ENCODE measurements around the gene ZXDA.
"Not testable (repeated sequence)": the region's sequence is repeated elsewhere in the genome, so short reads cannot be mapped to it uniquely, and the experiment has no call there.

The ZXDA gene

GRCh38 chrX:57910287-57910912 lies at the start of gene ZXDA:
Gene ZXDA, minus strand, starts transcription at chrX:57910458. Its CDS starts 38 bp downstream, at chrX:57910420.
- DNase-seq: not testable (repeated sequence)

DNA sequence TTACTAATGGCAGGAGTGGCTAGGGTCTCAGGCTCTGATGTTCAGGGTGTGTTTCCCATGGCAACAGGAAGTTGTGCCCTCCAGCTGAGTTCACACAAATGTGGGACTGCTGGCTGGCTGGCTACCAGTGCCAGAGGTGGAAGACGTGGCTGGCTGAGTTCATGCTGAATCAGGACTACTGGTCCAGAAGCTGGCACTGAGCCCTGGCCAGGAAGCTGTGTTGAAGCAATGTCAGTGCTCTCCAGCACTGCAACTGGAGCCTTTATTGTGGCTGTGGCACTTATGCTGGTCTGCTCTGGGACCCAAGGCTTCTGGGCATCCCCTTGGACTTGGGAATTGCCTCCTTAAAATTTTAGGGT lies 42.0 kb upstream of the ZXDA start:
- DNase-seq: no peak

- DNase-seq: no peak
These were observed 41.5 kb upstream of the ZXDA start for GRCh38 chrX:57951666-57952319.

- no peak for DNase-seq
These were observed 23.1 kb upstream of the ZXDA start for GRCh38 chrX:57933321-57933720.

DNA sequence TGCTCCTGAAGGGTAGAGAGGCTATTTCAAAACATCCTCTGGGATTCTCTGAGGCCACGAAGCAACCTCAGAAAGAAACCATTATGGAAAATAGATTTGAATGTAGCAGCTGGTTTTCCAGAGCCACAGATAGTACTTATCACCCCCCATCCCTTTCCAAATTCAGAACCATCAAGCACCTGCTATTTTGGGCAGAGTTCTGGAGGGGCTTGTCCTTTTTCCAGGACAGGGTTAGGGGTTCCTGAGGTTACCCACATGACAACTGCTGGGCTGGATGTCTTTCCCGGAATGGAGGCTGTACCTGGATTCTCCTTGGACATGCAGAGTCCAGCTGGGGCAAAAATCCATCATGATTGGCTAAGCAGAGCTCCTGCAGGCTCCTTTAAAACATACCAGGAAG lies 22.0 kb upstream of the ZXDA start:
- no peak for DNase-seq

DNA sequence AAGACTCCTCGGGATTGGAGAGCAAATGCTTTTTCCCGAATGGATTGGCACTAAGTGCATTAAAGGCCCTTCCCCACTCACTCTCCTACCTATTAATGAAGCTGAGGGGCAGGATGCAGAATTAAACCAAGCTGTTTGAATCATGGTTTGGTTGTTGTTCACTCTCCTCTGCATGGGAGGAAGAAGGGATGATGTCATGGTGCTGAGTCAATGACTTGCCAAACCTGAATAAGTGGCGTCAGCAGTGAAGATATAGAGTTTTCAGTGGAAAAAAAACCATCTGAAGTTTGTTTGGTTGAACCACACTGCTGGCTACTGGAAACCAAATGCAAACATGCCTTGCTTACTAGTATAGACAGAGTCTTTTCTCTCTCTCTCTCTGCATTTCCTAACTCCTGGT lies 19.8 kb upstream of the ZXDA start:
- DNase-seq: no peak

DNA sequence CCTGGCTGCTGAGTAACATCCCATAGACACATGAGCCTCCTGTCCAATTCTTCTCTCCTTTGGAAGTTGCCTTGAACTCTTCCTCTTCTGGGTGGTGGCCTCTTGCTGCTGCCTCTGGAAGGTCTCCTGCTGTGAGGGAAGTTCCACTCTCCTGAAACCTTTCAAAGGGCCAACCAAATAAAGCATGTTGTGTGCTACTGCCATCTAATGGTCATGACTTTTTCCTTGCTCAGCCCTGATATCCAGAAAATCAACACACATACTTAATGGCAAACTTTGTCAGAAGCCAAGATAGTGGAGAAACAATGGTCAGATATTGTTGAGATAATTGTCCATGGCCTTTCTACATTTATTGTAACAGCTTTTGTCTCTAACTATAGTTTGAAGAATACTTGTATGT lies 19.1 kb upstream of the ZXDA start:
- DNase-seq: no peak

DNA sequence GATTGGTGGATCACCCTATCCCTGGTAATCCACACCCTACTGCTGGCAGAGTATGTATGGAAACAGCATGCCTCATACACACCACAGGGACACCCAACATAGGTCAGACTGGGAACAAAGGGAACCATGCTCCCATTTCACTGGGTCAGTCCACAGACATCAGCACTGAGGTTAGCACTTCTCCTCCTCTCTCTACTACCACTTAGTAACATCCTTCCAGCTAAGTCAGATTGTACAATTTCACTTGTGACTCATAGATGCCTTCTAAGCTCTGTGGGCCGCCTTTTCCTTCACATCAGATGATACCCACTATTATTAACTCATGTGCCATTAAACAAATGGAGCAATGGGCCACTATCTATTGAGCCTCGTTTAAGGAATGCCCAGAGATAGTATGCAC lies 15.5 kb upstream of the ZXDA start:
- no peak for DNase-seq

DNA sequence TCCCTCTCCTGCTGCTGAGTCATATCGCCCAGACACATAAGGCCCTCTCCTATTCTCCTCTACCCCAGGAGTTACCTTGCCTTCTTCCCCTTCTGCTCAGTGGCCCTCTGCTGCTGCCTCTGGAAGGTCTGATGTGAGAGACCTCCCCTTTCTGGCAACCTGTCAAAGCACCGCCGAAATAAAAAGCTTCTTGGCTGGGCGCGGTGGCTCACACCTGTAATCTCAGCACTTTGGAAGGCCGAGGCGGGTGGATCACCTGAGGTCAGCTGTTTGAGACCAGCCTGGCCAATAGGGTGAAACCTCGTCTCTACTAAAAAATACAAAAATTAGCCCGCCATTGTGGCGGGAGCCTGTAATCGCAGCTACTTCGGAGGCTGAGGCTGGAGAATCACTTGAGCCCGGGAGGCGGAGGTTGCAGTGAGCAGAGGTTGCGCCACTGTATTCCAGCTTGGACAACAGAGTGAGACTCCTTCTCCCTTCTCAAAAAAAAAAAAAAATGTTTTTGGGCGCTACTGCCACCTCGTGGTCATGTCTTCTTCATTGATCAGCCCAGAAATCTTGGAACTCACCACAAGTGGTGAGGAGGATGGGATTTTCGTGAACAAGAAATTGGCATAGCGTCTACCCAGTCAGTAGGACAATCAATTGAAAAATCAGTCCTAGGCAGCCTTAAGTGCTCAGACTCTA lies 8.6 kb upstream of the ZXDA start:
- no peak for DNase-seq

GRCh38 chrX:57915680-57916079 lies 5.4 kb upstream of the ZXDA start:
- DNase-seq: no peak

DNA sequence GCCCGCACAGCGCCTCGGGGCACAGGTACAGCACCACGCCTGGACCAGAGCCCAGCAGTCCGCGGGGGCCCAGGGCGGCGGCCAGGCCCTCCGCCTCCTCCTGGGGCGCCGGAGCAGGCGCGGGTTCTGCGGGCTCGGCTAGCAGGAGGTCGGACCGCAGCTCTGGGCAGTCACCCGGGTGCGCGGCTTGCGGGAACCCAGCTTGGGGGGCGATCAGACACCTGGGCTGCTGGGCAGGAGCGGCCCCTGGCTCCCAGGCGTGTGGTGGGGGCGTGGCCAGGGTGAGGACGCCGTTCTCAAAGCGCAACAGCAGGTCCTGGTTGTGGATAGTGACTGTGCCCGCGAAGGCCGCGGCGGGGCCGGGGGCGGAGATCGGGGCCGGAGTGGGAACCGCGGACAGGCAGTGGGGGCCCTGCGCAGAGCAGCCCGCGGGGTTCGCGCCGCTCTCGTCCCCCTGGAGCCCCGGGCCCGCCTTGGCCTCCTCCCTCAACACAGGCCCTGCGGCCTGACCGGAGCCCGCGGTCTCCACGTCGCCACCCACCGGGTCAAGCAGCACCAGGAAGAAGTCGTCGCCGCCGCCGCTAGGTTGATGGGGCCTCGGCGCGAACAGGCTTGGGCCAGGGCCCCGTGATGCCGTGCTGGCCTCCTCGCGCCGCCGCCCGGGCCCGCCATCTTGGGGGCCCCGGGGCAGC lies 517 bp downstream of the ZXDA start:
- peak; percentile 27 for DNase-seq

DNA sequence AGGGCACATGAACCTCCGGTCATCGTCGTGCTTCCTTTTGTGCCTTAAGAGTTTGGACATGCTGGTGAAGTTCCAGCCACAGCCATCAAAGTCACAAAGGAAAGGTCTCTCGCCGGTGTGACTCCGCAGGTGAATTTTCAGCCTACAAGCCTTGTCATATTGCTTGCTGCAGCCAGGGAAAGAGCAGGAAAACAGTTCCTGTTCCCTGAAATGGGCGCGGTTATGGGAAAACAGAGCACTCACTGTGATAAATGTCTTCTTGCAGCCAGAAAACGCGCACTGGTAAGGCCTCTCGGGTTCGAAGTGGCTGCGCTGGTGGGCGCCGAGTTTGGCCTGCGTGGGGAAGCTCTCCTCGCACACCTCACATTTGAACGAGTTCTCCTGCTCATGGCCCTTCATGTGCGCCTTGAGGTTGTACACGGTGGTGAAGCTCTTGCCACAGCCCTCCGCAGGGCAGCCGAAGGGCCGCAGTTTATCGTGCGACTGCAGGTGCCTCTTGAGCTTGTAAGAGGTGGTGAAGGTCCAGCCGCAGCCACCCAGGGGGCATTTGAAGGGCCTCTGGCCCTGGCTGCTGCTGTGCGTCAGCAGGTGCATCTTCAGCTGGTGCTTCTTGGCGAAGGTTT lies 1.2 kb downstream of the ZXDA start:
- DNase-seq: not testable (repeated sequence)

DNA sequence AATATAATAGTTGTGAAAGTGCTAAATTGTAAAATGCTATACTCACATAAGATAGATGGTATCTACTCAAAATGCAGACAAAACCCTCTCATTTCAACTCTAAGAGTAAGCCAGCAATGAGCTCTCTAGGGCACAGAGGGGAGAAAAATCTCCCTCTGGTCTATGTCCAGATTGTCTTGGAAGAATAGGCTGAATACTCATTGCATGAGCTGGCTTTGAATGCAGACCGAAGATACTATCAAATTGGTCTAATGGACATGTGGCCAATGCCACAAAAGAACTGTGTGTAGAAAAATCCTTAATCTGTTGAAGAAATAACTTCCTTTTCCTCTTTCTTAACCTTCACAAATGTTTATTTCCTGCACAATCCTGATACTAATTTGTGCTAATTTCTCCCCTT lies 3.5 kb downstream of the ZXDA start:
- DNase-seq: no peak

GRCh38 chrX:57905141-57905540 lies 5.1 kb downstream of the ZXDA start:
- no peak for DNase-seq

DNA sequence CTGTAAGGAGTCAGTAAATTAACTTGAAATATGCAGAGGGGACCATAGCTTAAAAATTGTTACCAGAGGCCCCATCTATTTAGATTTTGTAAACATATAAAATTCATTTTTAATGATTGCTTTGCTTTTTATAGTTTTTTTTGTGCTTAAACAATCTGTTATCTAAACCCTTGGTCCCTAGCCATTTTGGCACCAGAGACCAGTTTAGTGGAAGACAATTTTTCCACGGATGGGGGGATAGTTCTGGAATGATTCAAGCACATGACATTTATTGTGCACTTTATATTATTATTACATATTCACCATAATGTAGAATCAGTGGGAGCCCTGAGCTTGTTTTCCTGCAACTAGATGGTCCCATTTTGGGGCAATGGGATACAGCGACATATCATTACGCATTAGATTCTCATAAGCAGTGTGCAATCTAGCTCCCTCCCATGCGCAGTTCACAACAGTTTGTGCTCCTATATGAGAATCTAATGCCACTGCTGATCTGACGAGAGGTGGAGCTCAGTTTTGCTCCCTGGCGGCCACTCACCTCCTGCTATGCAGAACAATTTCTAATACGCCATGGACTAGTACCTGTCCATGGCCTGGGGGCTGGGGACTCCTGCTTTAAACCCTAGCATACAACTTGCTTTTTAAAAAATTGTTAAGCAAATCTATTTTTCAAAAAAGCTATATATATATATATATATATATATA lies 5.9 kb downstream of the ZXDA start:
- no peak for DNase-seq

DNA sequence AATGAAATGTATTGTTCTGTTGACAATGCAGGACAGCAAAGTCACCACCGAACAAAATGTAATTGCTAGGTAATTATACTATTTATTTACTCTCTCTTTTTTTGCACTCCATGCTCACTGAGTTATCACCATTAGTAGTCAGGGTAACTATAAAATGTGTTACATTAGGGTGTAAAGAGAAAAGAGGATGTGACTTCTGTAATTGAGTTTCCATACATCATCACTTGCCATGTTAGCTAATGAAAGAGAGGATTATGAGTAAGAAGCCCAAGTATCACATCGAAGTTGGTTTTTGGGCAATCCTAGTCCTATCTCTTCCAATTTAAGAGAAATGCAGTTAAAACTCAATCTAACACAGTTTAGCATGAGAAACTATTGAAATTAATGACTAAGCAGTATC lies 7.6 kb downstream of the ZXDA start:
- DNase-seq: no peak

GRCh38 chrX:57901466-57901865 lies 8.8 kb downstream of the ZXDA start:
- DNase-seq: no peak

DNA sequence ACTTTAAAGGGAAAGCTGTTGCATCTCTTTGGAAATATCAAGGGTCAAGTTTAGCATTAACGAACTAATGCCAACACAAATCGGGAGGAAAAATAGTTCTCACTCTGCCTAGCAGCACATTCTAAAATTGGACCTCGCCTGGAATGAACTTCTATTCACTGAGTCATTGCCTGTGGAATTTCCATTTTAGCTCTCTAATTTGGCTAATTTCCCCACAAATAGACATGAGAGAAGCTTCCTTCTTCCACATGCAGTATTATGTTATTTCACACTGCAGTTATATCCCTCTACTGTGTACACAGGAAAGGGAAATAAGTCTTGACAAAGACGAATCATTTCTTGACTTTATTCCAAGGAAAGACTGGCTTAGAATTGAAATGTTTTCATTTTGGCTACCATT lies 9.3 kb downstream of the ZXDA start:
- DNase-seq: no peak

GRCh38 chrX:57899906-57900305 lies 10.4 kb downstream of the ZXDA start:
- no peak for DNase-seq

GRCh38 chrX:57899064-57899463 lies 11.2 kb downstream of the ZXDA start:
- DNase-seq: no peak

- DNase-seq: no peak
These were observed 38.8 kb downstream of the ZXDA start for GRCh38 chrX:57871463-57871862.
